Erythroblast (primary cell): ENCODE data around the gene THADA.
A peak's percentile ranks its signal among the peaks of the same experiment; 100 is the strongest.

Experiments used
- DNase-seq, 2 experiments: peaks; one replicate each; lab custom pipeline; 2025; lab: John Stamatoyannopoulos, UW
- GATA1 ChIP-seq: IDR thresholded peaks from 2 replicates; pipeline ENCODE4 v1.6.1; 2011; ENCODE audit warnings: low read depth, mild to moderate bottlenecking, control low read depth, low read length, moderate library complexity
- POLR2A ChIP-seq: IDR thresholded peaks from 2 replicates; pipeline ENCODE4 v1.6.1; 2011; ENCODE audit warnings: mild to moderate bottlenecking, low read length

The THADA gene

GRCh38 chr2:43220229-43220751 lies 375.5 kb downstream of the THADA start:
- TF ChIP-seq GATA1 (no peak), POLR2A (peak; percentile 9)
- no peak for DNase-seq

DNA sequence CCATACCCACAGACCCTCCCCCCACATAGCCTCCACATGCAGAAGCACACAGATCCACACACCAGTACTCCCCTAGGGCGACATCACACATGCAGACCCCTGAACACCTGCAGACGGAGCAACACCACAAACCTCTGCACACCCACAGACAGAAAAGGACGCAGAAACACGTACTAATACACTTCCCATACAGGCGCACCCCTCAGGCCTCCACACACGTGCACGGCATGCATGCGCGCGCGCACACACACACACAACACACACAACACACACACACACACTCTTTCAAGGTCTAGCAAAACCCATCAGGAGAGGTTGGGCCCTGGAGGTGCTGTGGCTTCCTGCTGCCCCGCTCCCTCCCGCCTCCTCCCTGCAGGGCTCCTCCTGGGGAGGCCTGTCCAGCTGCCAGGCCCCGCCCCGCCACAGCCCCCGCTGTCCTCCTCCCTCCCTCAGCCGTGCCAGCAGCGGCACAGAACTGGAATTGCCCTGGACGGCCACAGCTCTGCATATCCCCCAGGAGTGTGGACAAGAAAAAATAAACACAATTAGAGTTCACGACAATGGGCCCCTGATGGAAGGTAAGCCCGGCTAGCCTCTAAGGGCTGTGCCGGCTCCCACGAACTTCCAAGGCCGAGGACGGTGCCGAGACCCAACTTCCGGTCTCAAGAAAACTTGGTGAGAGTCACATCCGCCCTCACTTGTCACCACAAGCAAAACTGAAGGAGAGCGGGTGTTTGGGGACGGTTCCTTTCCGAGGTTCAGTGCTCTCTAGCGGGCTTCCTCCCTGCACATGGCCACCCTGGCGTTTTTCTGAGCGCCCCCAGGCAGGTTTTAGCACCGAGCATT lies 376.2 kb downstream of the THADA start:
- peak; percentile 75 for TF ChIP-seq POLR2A
- TF ChIP-seq GATA1: no peak

DNA sequence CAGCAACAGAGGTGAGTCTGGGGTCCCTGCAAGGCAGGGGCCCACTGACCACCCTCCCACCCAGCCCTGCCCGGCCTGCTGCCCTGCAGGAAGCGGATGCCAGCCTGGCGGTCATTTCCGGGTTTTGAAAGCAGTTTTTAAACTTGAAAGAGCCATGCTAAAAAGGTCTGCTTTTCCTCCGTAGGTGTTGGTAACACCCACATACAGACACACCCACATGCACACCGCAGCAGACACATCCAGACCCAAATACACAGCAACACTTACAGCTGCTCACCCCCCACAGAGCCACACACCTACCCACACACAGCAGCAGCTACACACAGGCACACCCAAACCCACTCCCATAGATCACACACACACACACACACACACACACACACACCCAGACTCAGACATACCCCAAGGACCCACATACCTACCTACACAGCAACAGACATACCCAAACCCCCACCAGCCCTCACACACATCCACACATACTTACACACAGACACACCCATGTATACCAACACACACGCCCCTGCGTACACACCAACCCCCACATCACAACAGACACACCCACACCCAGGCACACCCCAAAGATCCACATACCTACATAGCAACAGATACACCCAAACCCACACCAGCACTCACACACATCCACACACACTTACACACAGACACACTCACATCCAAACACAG lies 377.0 kb downstream of the THADA start:
- no peak for TF ChIP-seq GATA1
- TF ChIP-seq POLR2A: no peak
- peak; percentile 71 to 75 for DNase-seq

More for the DNA sequence above, 376.2 kb downstream of the THADA start:
- DNase-seq: peak; percentile 92

DNA sequence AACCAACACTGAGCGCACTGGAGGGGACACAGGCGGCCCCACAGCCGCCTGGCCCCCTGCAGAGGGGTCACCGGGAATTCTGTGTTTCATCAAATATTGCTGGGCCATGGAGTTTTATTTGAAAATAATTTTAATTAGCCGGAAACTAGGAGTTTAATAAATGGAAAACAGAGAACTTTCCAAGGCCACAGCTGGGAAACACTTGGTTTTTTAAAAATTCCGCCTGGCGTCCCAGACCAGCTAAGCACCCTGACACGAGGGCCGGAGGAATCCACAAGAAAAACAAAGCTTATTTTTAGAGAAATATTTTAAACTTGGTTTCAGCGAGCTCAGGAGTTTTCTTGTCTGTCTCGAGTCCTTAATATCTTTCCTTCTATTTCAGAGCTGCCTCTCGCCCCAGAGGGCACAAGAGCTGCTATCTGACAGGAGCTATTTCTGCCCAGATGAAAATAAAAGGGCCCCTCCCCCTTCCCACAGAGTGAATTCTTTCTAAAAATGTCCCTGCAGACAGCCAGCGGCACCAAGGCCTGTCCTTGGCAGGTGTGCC lies 377.6 kb downstream of the THADA start:
- DNase-seq: peak; percentile 59 to 62
- no peak for TF ChIP-seq GATA1
- TF ChIP-seq POLR2A: no peak

DNA sequence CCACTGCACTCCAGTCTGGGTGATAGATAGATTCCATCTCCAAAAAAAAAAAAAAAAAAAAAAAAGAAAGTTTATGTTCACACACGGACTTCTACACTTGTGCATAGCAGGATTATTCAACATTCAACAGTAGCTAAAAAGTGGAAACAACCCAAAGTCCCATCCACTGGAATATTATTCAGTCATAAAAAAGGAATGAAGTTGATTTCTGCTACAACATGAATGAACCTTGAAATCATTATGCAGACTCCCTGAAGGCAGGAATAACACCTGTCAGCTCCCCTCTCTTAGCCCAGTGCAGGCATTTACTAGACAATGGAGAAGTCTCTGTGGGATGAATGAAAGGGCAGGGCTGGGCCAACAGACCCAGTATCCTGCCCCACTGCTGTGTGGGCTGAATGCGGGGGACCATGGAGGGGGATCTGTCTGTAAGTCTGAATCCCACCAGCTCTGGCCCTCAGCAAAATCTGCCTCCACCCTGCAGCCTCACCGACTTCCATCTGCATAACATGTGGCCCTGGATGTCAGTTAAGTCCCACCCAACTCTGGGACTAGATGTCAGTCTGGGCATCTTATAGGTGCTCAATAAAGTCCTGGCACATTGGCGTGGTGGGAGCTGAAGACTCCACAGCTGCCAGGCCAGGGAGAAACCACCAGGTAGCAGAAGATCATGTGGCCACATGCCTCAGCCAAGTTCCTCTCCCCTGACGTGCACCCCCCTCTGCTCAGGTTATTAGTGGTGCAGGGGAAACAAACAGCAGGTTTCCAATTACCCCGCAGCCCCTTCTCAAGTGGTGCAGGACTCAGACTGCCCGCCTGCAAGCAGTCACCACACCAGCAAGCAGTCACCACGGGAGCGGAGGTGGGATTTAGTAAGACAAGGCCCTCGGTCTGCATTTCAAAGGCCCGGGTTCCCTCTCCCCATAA lies 378.3 kb downstream of the THADA start:
- no peak for DNase-seq
- TF ChIP-seq GATA1: no peak
- no peak for TF ChIP-seq POLR2A

DNA sequence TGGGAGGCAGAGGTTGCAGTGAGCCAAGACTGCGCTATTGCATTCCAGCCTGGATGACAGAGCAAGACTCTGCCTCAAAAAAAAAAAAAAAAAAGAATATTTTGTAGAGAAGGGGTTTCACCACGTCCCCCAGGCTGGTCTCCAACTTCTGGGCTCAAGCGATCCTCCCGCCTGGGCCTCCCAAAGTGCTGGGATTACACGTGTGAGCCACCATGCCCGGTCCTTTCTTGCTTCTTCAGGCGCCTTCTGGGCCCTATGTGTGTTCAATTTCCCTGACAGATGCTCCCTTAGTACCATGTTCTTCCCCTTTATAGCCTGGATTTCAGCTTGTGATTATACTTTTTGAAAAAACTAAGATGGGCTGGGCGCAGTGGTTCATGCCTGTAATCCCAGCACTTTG lies 379.2 kb downstream of the THADA start:
- no peak for DNase-seq
- TF ChIP-seq POLR2A: no peak

DNA sequence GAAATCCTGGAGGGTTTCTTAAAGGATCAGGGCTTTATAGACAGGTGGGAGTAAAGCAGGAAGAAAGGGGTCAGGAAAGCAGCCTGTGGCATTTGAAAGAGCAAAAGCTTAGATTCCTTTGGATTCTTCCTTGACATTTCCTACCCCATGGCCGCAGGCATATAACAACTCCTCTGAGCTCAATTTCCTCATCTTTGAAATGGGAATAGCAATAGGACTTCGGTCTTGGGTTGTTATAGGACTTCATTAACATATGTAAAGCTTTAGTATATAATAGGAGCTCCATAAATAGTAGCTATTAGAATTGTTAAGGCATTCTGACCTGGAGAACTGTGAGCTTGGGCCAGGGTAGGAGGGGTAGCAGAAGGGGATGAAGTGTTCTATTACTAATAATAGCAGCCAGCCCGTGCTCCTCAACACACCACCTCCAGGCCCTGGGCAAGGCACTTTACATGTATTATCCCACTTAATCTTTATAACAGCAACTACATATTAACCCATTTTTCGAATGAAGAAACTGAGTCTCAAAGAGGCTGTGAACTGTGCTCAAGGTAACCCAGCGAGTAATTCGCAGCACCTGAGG lies 380.1 kb downstream of the THADA start:
- no peak for DNase-seq
- TF ChIP-seq GATA1 (no peak), POLR2A (no peak)

- DNase-seq: no peak
- no peak for TF ChIP-seq POLR2A
- TF ChIP-seq GATA1: no peak
These were observed 381.6 kb downstream of the THADA start for GRCh38 chr2:43214253-43214652.

- peak; percentile 29 for TF ChIP-seq POLR2A
- no peak for TF ChIP-seq GATA1
- DNase-seq: peak; percentile 52 to 68
These were observed 382.9 kb downstream of the THADA start for GRCh38 chr2:43212931-43213330.

DNA sequence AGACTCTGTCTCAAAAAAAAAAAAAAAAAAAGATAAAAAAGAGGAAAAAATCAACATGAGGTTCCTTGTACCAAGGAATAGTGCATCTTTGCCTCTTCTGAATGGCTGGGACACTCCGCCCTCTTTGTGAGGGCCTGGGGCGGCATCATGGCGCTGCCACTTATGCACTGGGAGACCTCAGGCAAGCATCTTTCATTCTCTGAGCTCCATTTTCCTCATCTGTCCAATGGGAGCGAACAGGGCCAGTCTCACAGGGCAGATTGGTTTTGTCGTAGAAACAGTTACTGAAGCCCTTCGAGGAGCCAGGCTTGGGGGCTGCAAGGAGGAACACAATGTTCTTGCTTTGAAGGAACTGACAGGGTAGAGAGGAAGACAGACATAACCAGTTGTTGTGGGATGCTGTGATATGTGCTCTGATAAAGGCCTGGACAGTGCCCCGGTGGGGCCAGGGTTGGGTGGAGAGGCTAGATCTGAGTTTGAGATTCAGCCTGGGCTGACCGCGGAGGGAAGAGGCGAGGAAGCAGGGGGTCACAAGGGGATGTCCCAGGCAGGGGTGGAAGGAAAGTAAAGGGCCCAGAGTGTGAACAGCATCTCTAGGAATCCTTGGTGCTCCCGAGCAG lies 383.5 kb downstream of the THADA start:
- TF ChIP-seq GATA1: no peak
- no peak for TF ChIP-seq POLR2A
- peak; percentile 49 to 56 for DNase-seq

GRCh38 chr2:43210467-43211303 lies 385.2 kb downstream of the THADA start:
- DNase-seq: peak; percentile 80 to 81
- peak; percentile 46 for TF ChIP-seq POLR2A
- no peak for TF ChIP-seq GATA1

GRCh38 chr2:43210125-43210466 lies 385.7 kb downstream of the THADA start:
- no peak for TF ChIP-seq POLR2A
- TF ChIP-seq GATA1: no peak

GRCh38 chr2:43209204-43209717 lies 386.6 kb downstream of the THADA start:
- DNase-seq: no peak
- TF ChIP-seq GATA1: no peak
- no peak for TF ChIP-seq POLR2A

More at GRCh38 chr2:43210125-43210466, 385.7 kb downstream of the THADA start:
- DNase-seq: no peak
